GM12878 (cell line): ENCODE results near the gene MYO16. TPM values are rescaled to one million over a fixed set of nuclear protein-coding genes. Genes with fewer than 3 reads are reported as not detected.

Experiments used
- ATAC-seq: fragments of 200-7000 bp; cut with Tn5 transposase; 3 replicates; pipeline ENCODE4 v1.9.1; 2020; ENCODE audit warnings: mild to moderate bottlenecking, moderate library complexity
- BruUV-seq: library from RNA; stranded (reverse); fragments of 400-500 nt; replicated peaks from 2 replicates; lab custom pipeline; 2021; lab: Mats Ljungman, UMichigan
- CTCF ChIA-PET: fragments of 300-600 bp; sonication (Branson Sonifier 250); formaldehyde crosslinking; extraction: SDS; loops from one replicate; lab custom pipeline; 2021; ENCODE audit warnings: inconsistent platforms; lab: Yijun Ruan, JAX
- POLR2A ChIA-PET: fragments of 350-600 bp; formaldehyde crosslinking; extraction: SDS; loops from one replicate; lab custom pipeline; 2021; ENCODE audit warnings: inconsistent platforms; lab: Charles Lee
- RAD21 ChIA-PET: fragments of 300-600 bp; sonication (Branson Sonifier 250); formaldehyde crosslinking; loops from one replicate; lab custom pipeline; 2023; ENCODE audit warnings: antibody characterized with exemption; ENCODE audit not compliant: unreplicated experiment; lab: Charles Lee
- SMC1A ChIA-PET: fragments of 300-600 bp; sonication (Branson Sonifier 250); formaldehyde crosslinking; loops from one replicate; lab custom pipeline; 2023; ENCODE audit not compliant: unreplicated experiment, uncharacterized antibody; lab: Charles Lee
- DNase-seq: peaks from one replicate; pipeline ENCODE4 v3.0.0-alpha.2; 2011; ENCODE audit warnings: low read depth, low spot score
- FAIRE-seq: peaks from 3 replicates; lab custom pipeline; 2011; peaks lifted over from hg19 to GRCh38; lab: Jason Lieb, UNC
- H2AFZ ChIP-seq: 2 replicates; pipeline ENCODE4 v1.6.0; 2011; ENCODE audit warnings: low read depth, low read length, control low read depth; ENCODE audit not compliant: control insufficient read depth
- H3K27ac ChIP-seq: 2 replicates; pipeline ENCODE4 v1.5.1; 2011; ENCODE audit warnings: control low read depth; ENCODE audit not compliant: control insufficient read depth, insufficient read depth
- H3K27me3 ChIP-seq, 2 experiments: replicated peaks in 1 of 2; 2 replicates each; pipeline versions ENCODE4 v1.6.0 to v1.6.1; 2011; ENCODE audit warnings: low read length in 1 of 2; ENCODE audit not compliant: control insufficient read depth in 2 of 2, insufficient read depth in 2 of 2
- H3K36me3 ChIP-seq, 2 experiments: 2 replicates each; pipeline ENCODE4 v1.5.1; 2011; ENCODE audit warnings: low read length in 1 of 2; ENCODE audit not compliant: control insufficient read depth in 2 of 2, insufficient read depth in 2 of 2
- H3K4me1 ChIP-seq: 2 replicates; pipeline ENCODE4 v1.6.1; 2011; ENCODE audit warnings: mild to moderate bottlenecking, low read length, moderate library complexity, mixed read lengths; ENCODE audit not compliant: control insufficient read depth, insufficient read depth
- H3K4me2 ChIP-seq: 2 replicates; pipeline ENCODE4 v1.6.0; 2011; ENCODE audit warnings: control low read depth; ENCODE audit not compliant: control insufficient read depth, insufficient read depth
- H3K4me3 ChIP-seq: fragments of 200-600 bp; sonication (generic); 2 replicates; pipeline ENCODE4 v1.5.1; 2016
- H3K79me2 ChIP-seq: 2 replicates; pipeline ENCODE4 v1.6.0; 2011; ENCODE audit warnings: low read length; ENCODE audit not compliant: control insufficient read depth, insufficient read depth
- H3K9ac ChIP-seq: 2 replicates; pipeline ENCODE4 v1.8.0; 2011; ENCODE audit warnings: low read length, control low read depth, mixed read lengths; ENCODE audit not compliant: control insufficient read depth, insufficient read depth
- H3K9me3 ChIP-seq: replicated peaks from 3 replicates; pipeline ENCODE4 v1.5.1; 2011; ENCODE audit warnings: mild to moderate bottlenecking, low read length; ENCODE audit not compliant: control insufficient read depth, insufficient read depth
- H4K20me1 ChIP-seq: 2 replicates; pipeline ENCODE4 v1.6.0; 2011; ENCODE audit not compliant: control insufficient read depth, insufficient read depth
- ATF7 ChIP-seq: fragments of 450-650 bp; IDR thresholded peaks from 2 replicates; pipeline ENCODE4 v1.6.1; 2016; ENCODE audit warnings: low read depth, mild to moderate bottlenecking
- BCL11A ChIP-seq: IDR thresholded peaks from 2 replicates; pipeline ENCODE4 v1.6.1; 2011; ENCODE audit warnings: low read depth, low read length
- BMI1 ChIP-seq: fragments of 450-650 bp; IDR thresholded peaks from 2 replicates; pipeline ENCODE4 v1.6.1; 2016; ENCODE audit warnings: mild to moderate bottlenecking, moderate library complexity, borderline replicate concordance
- EED ChIP-seq: sonication (generic); IDR thresholded peaks from 2 replicates; pipeline ENCODE4 v1.6.1; 2016; ENCODE audit warnings: antibody characterized with exemption, low read depth
- ELK1 ChIP-seq: IDR thresholded peaks from 2 replicates; pipeline ENCODE4 v1.6.1; 2012; ENCODE audit warnings: low read depth, low read length, improper control_type of control experiment
- EP300 ChIP-seq, 2 experiments: fragments of 150-350 bp in 1 of 2; IDR thresholded peaks; 2 replicates each; pipeline ENCODE4 v1.6.1; 2011 to 2012; ENCODE audit warnings: low read depth in 2 of 2, low read length in 2 of 2, borderline replicate concordance in 1 of 2, improper control_type of control experiment in 1 of 2, inconsistent platforms in 1 of 2; ENCODE audit not compliant: control insufficient read depth in 1 of 2
- HDAC2 ChIP-seq: fragments of 200-600 bp; sonication (generic); IDR thresholded peaks from 2 replicates; pipeline ENCODE4 v1.6.1; 2017
- IKZF1 ChIP-seq: fragments of 450-650 bp; conservative IDR thresholded peaks from 2 replicates; pipeline ENCODE4 v1.6.1; 2017; ENCODE audit warnings: antibody characterized with exemption, mild to moderate bottlenecking
- IKZF2 ChIP-seq, 2 experiments: fragments of 450-650 bp; IDR thresholded peaks; 2 replicates each; pipeline ENCODE4 v1.6.1; 2017; ENCODE audit warnings: mild to moderate bottlenecking in 2 of 2, moderate library complexity in 2 of 2
- JUND ChIP-seq: IDR thresholded peaks from 2 replicates; pipeline ENCODE4 v1.6.1; 2012; ENCODE audit warnings: low read depth, mild to moderate bottlenecking, low read length, improper control_type of control experiment, moderate library complexity
- KLF5 ChIP-seq: fragments of 450-650 bp; IDR thresholded peaks from 2 replicates; pipeline ENCODE4 v1.6.1; 2014; ENCODE audit warnings: mild to moderate bottlenecking; ENCODE audit not compliant: partially characterized antibody
- MEF2B ChIP-seq: fragments of 450-650 bp; IDR thresholded peaks from 2 replicates; pipeline ENCODE4 v1.6.1; 2018; ENCODE audit warnings: mild to moderate bottlenecking, moderate library complexity; ENCODE audit not compliant: partially characterized antibody, poor library complexity, severe bottlenecking
- NR2C2 ChIP-seq: IDR thresholded peaks from 2 replicates; pipeline ENCODE4 v1.6.1; 2011; ENCODE audit warnings: borderline replicate concordance, low read depth; ENCODE audit not compliant: control insufficient read depth, insufficient read length
- POLR2AphosphoS2 ChIP-seq: IDR thresholded peaks from 2 replicates; pipeline ENCODE4 v1.6.1; 2011; ENCODE audit warnings: low read depth, mild to moderate bottlenecking, low read length, improper control_type of control experiment, moderate library complexity
- SMC3 ChIP-seq: IDR thresholded peaks from 2 replicates; pipeline ENCODE4 v1.6.1; 2011; ENCODE audit warnings: low read length, improper control_type of control experiment, borderline replicate concordance
- STAT3 ChIP-seq: IDR thresholded peaks from 2 replicates; pipeline ENCODE4 v1.6.1; 2011; ENCODE audit warnings: low read depth, low read length, improper control_type of control experiment
- ZZZ3 ChIP-seq: IDR thresholded peaks from 2 replicates; pipeline ENCODE4 v1.6.1; 2011; ENCODE audit warnings: low read depth; ENCODE audit not compliant: control insufficient read depth, insufficient read length
- WGBS: methylation state at CpG from one replicate; pipeline ENCODE4 v1.1.6; 2016; ENCODE audit warnings: low lambda C conversion rate; ENCODE audit not compliant: insufficient replicate concordance, insufficient coverage; ENCODE audit errors: missing lambda C conversion rate; 5-methylcytosine and 5-hydroxymethylcytosine counted together
- in situ Hi-C: fragments of 300-500 bp; cut with MboI; formaldehyde crosslinking; loops from 9 replicates; pipeline ENCODE4 v1.14.3; 2018; ENCODE audit warnings: mixed read lengths
- intact Hi-C: fragments of 100-400 bp; cut with micrococcal nuclease; formaldehyde crosslinking; loops from one replicate; pipeline ENCODE4 v1.14.2; 2022; ENCODE audit not compliant: unreplicated experiment
- polyA plus RNA-seq, 11 experiments: library from polyadenylated mRNA; depleted of rRNA in 4 of 11; unstranded in 6 of 11; stranded (reverse) in 5 of 11; fragments of >200 nt; fragmentation: Nextera tagmentation in 4 of 11; fragmentation: Illumina TruSeq in 1 of 11; extraction: Ambion mirVana in 4 of 11; extraction: Trizol in 1 of 11; gene quantifications; 1 replicate in 1 of 11; 2 replicates in 10 of 11; pipeline versions ENCODE4 v1.2.1 to v1.2.3, GENCODE V29; 2011 to 2016; ENCODE audit warnings: inconsistent platforms in 2 of 11, missing spikeins in 2 of 11, low read depth in 1 of 11
- total RNA-seq, 4 experiments: library from RNA; depleted of rRNA in 3 of 4; stranded (reverse); fragments of >200 nt in 3 of 4; fragmentation: Illumina TruSeq in 1 of 4; extraction: Trizol in 1 of 4; gene quantifications; 2 replicates each; pipeline versions ENCODE4 v1.2.1 to v1.2.3, GENCODE V29; 2013 to 2021
- TF ChIP-seq, protein P1 (sequence below): fragments of 450-650 bp; IDR thresholded peaks from 2 replicates; pipeline ENCODE4 v1.6.1; 2017; ENCODE audit warnings: low read depth, mild to moderate bottlenecking, moderate library complexity

Gene MYO16
- total and polyA plus RNA-seq, 10 of the 15 experiments (the other 5 are each of a cell fraction or from before 2014, with no cell fraction given), result under 0.01 to 1.7 (median 0.05) TPM; not detected in 4

DNA sequence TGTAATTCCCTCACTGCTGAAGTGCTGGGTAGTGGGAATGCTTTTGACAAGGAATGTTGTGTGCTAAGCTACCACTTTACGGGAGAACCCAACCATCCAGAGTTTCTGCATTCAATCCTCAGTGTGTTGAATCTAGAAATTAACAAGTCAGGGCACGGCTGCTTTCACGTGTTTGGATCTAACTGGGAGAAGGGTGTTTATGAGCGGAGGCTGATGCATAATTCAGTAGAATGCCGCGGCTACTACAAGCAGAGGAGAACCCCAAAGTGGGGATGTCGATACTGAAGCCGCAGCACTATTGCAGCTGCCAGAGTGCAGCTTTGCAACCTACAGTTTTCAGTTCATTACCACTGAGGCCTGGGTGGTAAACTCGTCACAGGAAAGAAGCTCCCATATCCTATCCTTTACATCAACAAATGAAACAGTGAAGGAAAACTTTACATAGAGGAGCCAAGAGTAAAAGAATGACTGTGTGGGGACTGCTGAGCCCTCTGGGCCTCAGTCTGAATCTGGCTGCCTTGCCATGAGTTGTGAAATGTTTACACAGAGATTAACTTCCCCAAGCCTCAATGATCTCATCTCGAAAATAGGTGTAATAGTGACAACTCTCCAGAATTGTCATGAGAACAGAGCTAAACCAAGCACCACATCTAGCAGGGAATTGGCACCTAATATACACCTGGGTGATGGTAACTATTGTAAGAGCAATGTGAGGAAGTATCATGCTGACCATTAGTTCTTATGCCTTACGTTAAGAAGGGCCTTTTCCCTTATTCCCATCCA is 531.7 kb downstream of the MYO16 start:
- FAIRE-seq (no peak), ATAC-seq (peak; percentile 65), DNase-seq (no peak)
- in situ Hi-C loops, result loop anchor here (5.0 to 25.0 kb wide), 3 partner anchors 966 to 2001 kb away; no protein-coding TSS in a partner anchor
- RAD21 ChIA-PET, result interaction anchor here (1.4 to 3.0 kb wide), 5 partner anchors 9 to 52 kb away, joined by 3 to 35 read pairs (median 11); no protein-coding TSS in a partner anchor
- 27% methylated on average over 11 of the region's 11 CpGs for WGBS
- no peaks in the 10 kb centered on the region for H3K36me3 ChIP-seq
- H3K4me3 ChIP-seq, result peak overlapping the region; percentile 3; the same call in 1 of the 2 replicates
- H2AFZ ChIP-seq, result no peak overlapping the region; the same call in 1 of the 2 replicates
- CTCF ChIA-PET, result interaction anchor here (2.9 kb wide), 1 partner anchor 15 kb away, joined by 17 read pairs; no protein-coding TSS in a partner anchor
- POLR2A ChIA-PET, result no interaction called here
- H3K27ac ChIP-seq, result no peak overlapping the region
- no peaks in the 10 kb centered on the region for H3K27me3 ChIP-seq
- H3K4me2 ChIP-seq, result 0 out of 2 replicates have a peak overlapping the region, but pooled peaks have one; percentile 6
- H4K20me1 ChIP-seq, result no peaks in the 10 kb centered on the region
- no peaks in the 10 kb centered on the region for H3K9me3 ChIP-seq
- no peaks in the 10 kb centered on the region for H3K79me2 ChIP-seq
- H3K4me1 ChIP-seq, result peaks cover 25% of the 10 kb centered on the region
- no peak overlapping the region for H3K9ac ChIP-seq
- SMC1A ChIA-PET, result interaction anchor here (0.8 to 6.7 kb wide), 8 partner anchors 10 to 128 kb away, joined by 3 to 55 read pairs (median 10); no protein-coding TSS in a partner anchor
- intact Hi-C loops, result loop anchor here (5.0 to 10.0 kb wide), 4 partner anchors 626 to 1394 kb away; partner anchors contain the start of genes ABHD13, IRS2 and LIG4
- no TSS peak for BruUV-seq
- TF ChIP-seq EP300 (IDR thresholded peaks at IDR 0.05; ENCODE audit: borderline replicate concordance in 1 of 2, control insufficient read depth in 1 of 2, low read depth in 2 of 2, low read length in 2 of 2), result 0 out of 4 replicates have a peak, but pooled peaks of 1 of the 2 experiments have one; percentile 14
- TF ChIP-seq SMC3, result no peak
- peak; percentile 18 for TF ChIP-seq MEF2B
- no peak for TF ChIP-seq POLR2AphosphoS2
- peak; percentile 45 to 46; a peak in 2 of 4 replicates for TF ChIP-seq IKZF2 (IDR thresholded peaks at IDR 0.05)
- TF ChIP-seq, protein P1, sequence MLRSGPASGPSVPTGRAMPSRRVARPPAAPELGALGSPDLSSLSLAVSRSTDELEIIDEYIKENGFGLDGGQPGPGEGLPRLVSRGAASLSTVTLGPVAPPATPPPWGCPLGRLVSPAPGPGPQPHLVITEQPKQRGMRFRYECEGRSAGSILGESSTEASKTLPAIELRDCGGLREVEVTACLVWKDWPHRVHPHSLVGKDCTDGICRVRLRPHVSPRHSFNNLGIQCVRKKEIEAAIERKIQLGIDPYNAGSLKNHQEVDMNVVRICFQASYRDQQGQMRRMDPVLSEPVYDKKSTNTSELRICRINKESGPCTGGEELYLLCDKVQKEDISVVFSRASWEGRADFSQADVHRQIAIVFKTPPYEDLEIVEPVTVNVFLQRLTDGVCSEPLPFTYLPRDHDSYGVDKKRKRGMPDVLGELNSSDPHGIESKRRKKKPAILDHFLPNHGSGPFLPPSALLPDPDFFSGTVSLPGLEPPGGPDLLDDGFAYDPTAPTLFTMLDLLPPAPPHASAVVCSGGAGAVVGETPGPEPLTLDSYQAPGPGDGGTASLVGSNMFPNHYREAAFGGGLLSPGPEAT, result peak; percentile 13; the same call in 1 of the 2 replicates
- TF ChIP-seq ZZZ3, result no peak
- peak; percentile 38; the same call in 1 of the 2 replicates for TF ChIP-seq JUND
- TF ChIP-seq HDAC2, result no peak
- no peak for TF ChIP-seq STAT3
- no peak for TF ChIP-seq KLF5
- 0 out of 2 replicates have a peak, but pooled peaks have one; percentile 62 for TF ChIP-seq BMI1
- TF ChIP-seq BCL11A, result peak; percentile 36; the same call in 1 of the 2 replicates
- TF ChIP-seq EED, result 0 out of 2 replicates have a peak, but pooled peaks have one; percentile 27
- peak; percentile 89 for TF ChIP-seq ATF7
- no peak for TF ChIP-seq ELK1
- 0 out of 2 replicates have a peak, but pooled peaks have one; percentile 17 for TF ChIP-seq IKZF1
- no peak for TF ChIP-seq NR2C2
